AG10803 (cell line): ENCODE measurements around the gene MBD5.

Experiments
- DNase-seq: peaks from one replicate; pipeline ENCODE4 v3.0.0; 2010; ENCODE audit warnings: low read depth
- H3K4me3 ChIP-seq: 2 replicates; pipeline ENCODE4 v1.5.1; 2011; ENCODE audit warnings: mild to moderate bottlenecking, low read length, control low read depth
- TF ChIP-seq, protein P1 (sequence below): conservative IDR thresholded peaks from 2 replicates; pipeline ENCODE4 v1.5.1; 2011; ENCODE audit warnings: mild to moderate bottlenecking, low read length, control low read depth, inconsistent platforms

MBD5 gene

DNA sequence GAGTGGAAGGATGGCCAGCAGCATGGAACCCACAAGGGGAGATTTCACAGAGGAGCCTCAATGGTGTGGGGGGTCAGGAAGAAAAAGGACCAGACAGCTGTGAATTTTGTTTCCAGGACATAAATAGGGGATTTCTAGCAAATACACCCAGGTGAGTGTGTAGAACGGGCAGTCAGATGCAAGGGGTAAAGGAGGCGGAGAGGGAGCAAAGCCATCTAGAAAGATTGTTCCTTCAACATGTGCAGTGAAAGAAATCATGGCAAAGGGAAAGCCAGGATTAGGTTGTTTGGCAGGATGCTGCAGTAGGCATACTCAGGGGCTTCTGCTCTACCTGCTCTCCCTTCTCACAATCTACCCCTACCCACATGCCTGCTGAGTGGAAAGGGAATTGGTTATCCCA is 504.2 kb downstream of the MBD5 start:
- DNase-seq, result no peak
- TF ChIP-seq, protein P1, sequence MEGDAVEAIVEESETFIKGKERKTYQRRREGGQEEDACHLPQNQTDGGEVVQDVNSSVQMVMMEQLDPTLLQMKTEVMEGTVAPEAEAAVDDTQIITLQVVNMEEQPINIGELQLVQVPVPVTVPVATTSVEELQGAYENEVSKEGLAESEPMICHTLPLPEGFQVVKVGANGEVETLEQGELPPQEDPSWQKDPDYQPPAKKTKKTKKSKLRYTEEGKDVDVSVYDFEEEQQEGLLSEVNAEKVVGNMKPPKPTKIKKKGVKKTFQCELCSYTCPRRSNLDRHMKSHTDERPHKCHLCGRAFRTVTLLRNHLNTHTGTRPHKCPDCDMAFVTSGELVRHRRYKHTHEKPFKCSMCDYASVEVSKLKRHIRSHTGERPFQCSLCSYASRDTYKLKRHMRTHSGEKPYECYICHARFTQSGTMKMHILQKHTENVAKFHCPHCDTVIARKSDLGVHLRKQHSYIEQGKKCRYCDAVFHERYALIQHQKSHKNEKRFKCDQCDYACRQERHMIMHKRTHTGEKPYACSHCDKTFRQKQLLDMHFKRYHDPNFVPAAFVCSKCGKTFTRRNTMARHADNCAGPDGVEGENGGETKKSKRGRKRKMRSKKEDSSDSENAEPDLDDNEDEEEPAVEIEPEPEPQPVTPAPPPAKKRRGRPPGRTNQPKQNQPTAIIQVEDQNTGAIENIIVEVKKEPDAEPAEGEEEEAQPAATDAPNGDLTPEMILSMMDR, result no peak
- H3K4me3 ChIP-seq, result no peak overlapping the region

DNA sequence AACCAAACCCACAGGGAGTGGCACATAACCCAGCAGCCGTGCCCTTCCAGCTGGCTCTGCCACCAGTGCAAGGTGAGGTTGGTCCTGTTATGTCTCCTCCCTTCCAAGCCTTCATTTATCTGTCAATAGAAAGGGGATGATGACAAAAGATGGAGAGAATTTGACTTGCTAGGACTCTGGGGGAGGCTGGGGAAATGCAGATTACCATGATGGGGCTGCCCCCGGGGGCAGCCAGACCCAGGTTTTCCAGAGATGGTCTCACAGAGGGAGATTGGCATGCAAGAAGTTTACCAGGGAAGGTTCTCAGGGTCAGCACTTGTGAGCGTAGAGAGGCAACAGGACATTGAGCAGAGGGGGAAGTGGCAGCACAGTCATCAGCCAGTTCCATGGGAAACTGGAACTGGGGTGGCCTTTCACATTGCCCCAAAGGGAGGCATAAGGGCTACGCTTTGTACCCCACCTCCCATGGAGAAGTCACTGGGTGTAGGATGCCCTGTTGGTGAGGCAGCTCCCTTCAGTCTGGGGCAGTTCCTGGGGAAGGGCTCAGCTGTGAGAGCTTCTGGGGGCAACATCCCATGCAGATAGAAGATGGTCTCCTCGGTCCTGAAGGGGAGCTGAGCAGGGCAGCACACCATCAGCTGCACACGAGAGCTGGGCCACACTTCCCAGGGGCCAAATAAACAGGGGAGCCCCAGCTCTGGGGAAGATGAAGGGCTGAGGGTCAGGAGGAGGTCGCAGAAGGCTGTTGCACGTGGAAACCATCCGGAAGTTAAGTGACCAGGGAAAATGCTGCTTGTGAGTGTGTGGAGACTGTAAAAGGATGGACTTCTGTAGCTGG is 505.8 kb downstream of the MBD5 start:
- DNase-seq, result no peak
- no peak overlapping the region for H3K4me3 ChIP-seq
- TF ChIP-seq, protein P1, result no peak

DNA sequence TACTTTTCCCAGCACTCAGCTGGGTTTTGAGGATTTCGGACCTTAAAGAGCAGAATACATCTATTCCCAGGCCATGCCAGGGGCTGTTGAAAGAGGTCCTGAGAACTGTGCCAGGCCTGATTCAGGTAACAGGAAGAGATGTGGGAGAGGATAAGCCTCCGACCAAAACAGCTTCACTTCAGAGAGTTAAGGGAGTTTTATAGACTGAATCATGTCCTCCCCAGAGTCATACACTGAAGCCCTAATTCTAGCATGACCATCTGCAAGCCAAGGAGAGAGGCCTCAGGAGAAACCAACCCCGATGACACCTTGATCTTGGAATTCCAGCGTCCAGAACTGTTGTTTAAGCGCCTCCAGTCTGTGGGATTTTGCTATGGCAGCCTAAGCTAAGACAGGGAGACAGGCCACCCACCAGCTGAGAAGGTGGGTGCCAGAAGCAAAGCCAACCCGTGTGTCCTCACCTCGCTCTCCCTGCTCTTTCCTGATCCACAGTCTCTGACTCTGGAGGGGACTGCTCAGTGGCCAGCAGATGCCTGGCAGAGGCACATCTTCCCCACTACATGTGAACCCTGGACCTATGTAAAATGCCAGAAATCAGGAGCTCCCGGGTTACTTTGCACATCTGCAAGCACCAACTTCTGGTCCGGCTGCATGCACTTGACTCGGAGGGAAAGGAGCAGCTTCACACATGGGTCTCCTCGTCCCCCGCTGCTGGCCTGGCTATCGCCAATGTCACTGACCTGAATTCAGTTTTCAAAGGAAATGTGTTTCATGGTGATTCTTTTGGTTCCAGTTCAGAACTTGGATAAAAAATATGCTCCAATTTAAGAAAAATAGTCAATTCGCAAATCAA is 506.8 kb downstream of the MBD5 start:
- TF ChIP-seq, protein P1, result no peak
- DNase-seq, result no peak
- H3K4me3 ChIP-seq, result no peak overlapping the region

DNA sequence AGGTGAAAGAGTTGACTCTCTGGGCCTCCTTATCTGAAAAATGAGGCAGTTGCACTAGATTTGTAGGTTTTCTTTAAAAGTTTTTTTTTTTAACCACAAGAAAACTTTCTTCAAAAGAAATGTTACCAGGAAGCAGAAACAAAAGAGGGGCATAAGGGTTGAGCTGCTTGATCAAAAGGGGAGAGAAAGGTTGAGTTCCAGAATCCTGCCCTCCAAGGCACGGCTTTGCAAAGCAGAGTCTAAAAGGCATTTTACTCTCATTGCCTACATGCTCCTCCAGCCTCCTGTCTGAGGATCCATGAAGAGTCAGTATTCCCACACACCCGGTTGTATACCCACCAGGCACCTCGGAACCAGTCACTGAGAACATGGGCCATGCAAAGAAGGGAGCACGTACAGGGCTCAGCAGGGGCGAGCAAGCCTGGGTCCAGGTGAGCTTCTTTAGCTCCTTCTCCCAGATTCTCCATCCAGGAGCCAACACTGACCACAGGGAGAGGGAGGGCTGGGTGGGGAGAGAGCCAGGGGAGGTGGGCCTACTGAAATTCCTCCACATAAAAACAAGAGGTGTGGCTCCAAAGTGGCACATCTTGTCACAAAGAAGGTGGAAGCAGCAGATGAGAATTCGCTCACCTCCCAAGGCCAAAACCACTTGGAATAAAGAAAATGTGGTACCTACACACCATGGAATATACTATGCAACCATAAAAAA is 507.6 kb downstream of the MBD5 start:
- no peak for DNase-seq
- no peak overlapping the region for H3K4me3 ChIP-seq
- TF ChIP-seq, protein P1, result no peak

DNA sequence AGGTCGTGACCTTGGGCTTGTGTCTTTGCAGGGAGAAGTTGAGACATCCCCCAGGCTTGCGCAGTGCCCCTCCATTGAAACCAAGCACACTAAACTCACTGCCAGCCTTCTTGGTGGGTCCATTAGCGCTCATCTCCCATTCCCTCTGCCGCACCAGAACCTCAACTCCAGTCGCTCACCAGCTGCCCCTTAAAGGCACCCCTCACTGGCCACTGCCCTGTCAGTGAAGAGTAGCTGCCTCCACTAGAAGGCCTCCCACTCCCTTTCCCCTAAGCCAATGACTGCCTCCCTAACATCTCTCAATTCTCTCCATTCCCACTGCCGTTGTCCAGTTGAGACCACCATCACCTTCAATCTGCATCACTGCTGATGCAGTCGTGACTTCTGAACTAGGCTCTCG is 508.9 kb downstream of the MBD5 start:
- TF ChIP-seq, protein P1, result no peak
- no peak for DNase-seq
- no peak overlapping the region for H3K4me3 ChIP-seq

DNA sequence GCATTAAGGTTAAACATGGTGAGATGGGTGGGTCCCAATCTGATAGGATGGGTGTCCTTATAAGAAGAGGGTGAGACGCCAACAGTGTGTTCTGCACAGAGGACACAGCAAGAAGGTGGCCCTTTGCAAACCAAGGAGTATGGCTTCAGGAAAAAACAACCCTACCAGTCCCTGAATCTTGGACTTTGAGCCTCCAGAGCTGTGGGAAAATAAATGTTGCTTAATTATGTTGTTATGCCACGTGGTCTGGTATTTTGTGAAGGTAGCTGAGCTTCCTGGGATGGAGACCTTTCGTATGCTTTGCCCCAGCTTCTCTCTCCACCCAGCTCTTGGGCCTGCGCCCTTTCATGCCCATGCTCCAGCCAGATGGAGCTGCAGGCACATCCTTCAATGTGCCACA is 509.5 kb downstream of the MBD5 start:
- TF ChIP-seq, protein P1, result no peak
- DNase-seq, result no peak
- no peak overlapping the region for H3K4me3 ChIP-seq
